ENCODE data around the gene SLC16A7. TPM values are rescaled to one million over a fixed set of nuclear protein-coding genes. Genes with fewer than 3 reads are reported as not detected.

SLC16A7 gene
- total RNA-seq, 2 donors from 2014 or later = 29.2 to 41.8 TPM

DNA sequence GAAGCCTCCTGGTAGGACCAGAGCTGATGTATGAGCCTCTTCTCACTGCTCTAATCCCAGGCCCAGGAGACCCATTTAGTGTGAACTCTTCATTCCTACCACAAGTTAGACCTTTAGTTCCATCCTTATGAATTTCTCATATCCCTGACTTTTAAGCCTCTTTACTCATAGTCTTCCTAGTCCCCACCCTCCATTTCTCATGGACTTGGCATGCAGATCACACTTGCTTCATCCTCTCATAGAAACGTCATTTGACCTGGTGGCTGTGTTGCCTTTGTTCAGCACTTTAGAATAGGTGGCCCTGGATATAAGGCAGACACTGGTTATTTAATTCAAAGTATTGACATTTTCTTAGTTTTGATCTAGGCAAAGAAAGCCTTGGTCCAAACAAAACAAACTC, 99.5 kb downstream of the SLC16A7 start:
- Mint-ChIP-seq H3K9me3 (peaks cover 2 to 5% of the 10 kb centered on the region in 2 donors), H3K27ac (no peak overlapping the region), H3K36me3 (peaks cover 0 to 7% of the 10 kb centered on the region in 2 donors)
- DNase-seq (ENCODE audit: low spot score in 2 of 2) (no peak), ATAC-seq (no peak)

DNA sequence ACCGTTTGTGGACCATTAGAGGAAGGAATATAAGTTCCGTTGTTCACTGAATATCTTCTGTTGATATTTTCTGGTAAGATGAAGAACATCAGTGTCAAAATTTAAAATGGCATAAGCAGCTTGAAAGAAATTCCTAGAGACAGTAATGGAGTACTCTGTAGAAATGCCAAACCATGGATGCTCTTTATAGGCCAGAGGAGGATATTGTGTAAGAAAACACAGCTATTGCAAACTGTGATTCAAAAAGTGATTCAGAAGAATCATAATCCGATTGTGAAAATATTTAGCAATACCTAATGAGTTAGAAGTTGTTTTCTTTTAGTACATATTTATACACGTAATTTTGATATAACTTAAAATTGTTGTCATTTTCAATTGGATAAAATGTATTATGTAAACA, 102.8 kb downstream of the SLC16A7 start:
- DNase-seq (ENCODE audit: low spot score in 2 of 2) (no peak), ATAC-seq (no peak)
- Mint-ChIP-seq H3K36me3 (no peaks in the 10 kb centered on the region), H3K9me3 (no peaks in the 10 kb centered on the region), H3K27ac (no peak overlapping the region)

DNA sequence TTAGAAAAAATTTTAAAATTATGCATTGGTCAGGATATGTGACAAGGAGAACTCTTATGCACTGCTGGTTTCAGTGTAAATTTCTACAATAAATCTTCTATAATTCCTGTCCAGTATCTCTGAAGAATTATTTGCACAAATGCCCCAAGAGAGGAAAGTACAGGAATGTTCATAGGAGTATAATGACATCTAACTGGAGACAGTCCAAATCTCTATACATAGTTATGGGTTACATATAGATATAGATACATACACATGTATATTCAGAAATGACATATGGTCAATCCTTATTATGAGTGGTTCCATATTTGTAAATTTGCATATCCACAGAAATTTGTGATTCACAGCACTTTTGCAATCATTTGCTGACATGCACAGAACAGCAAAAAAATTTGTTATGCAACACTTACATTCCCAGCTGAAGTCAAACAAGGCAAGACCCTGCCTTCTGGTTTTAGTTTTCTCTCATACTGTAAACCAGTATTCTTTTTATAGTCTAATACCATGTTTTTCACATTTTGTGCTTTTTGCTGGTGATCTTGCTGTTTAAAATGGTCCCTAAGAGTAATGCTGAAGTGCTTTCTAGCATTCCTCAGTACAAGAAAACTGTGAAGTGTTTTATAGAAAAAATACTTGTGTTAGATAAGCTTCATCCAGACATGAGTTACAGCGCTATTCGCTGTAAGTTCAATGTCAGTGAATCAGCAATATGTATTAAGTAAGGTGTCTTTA, 103.8 kb downstream of the SLC16A7 start:
- Mint-ChIP-seq H3K27ac (no peak overlapping the region), H3K9me3 (no peaks in the 10 kb centered on the region), H3K36me3 (no peaks in the 10 kb centered on the region)
- ATAC-seq (no peak), DNase-seq (ENCODE audit: low spot score in 2 of 2) (no peak)

DNA sequence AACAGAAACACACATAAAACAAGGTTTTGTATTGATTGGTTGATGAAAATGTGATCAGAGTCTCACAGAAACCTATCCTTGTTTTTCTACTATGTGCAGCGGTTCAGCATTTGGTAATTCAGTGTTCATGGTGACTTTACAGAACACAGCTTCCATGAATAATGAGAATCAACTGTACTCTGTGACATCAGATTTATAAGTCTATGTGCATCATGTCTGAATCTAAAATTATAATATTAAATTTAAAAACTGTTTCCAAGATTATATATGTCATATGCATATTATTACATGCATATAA, 104.3 kb downstream of the SLC16A7 start:
- Mint-ChIP-seq H3K9me3 (no peaks in the 10 kb centered on the region), H3K36me3 (no peaks in the 10 kb centered on the region), H3K27ac (no peak overlapping the region)
- DNase-seq (ENCODE audit: low spot score in 2 of 2) = no peak
- no peak for ATAC-seq

DNA sequence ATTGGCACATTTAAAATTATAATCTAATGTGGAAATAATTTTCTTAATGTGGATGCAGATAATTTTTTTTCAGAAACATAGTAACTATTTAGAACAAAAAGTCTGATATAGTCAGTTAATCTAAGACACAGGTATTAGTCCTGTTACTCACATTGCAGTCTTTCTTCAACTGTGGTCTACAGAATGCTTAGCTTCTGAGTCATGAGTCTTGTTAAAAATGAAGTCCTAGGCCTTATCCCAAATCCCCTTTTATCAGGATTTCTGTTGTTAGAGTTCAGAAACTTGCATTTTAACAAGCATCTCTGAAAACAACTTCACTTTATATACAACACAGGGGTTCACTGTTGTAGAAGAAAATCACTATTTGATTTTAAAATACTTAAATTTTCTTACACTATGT, 112.2 kb downstream of the SLC16A7 start:
- DNase-seq (ENCODE audit: low spot score in 2 of 2) = no peak
- Mint-ChIP-seq H3K27ac (no peak overlapping the region), H3K36me3 (peaks cover 0 to 2% of the 10 kb centered on the region in 2 donors), H3K9me3 (no peaks in the 10 kb centered on the region)
- no peak for ATAC-seq

DNA sequence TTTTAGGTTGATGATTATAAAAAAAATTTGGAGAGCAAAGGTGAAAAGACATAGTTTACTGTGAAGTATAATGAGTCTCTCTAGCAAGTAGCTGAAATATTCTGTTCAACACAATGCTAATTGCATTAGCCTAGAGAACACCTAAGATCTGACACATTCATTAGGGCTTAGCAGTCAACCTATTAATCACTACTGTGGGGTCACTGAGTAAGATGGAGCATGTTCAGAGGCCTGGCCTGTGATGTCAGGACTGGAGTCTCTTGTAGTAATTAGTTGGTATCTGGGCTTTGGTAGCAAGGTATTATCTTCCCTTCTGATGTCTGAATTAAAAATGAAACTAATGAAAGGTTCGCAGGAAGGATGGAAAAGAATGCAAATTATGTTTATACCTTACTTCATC, 112.7 kb downstream of the SLC16A7 start:
- DNase-seq (ENCODE audit: low spot score in 2 of 2) (no peak), ATAC-seq (no peak)
- Mint-ChIP-seq H3K27ac (no peak overlapping the region), H3K9me3 (no peaks in the 10 kb centered on the region), H3K36me3 (peaks cover under 1 to 7% of the 10 kb centered on the region in 2 donors)

DNA sequence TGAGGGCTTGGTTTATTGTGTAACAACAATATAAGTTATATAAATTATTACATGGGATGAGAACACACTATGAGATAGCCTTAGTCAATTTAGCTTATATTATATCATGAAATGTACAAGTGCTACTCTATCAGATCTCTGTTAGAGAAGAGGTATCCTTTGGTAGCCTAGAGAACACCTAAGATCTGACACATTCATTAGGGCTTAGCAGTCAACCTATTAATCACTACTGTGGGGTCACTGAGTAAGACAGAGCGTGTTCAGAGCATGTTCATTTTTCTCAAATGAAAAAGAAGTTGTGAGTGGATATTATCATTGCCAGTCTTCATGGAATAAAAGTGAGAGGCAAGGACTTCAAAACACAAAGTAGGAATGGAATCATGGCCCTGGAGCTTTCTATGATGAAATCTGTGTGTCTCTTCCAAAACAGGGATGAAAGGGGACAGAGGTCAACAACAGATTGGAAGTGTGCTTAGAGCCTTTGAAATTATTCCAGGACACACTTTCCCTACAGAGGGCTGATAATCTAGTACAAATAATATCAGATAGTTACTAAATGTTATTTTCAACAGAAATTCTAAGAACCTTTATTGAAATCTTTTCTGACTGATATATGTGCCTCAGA, 114.3 kb downstream of the SLC16A7 start:
- DNase-seq (ENCODE audit: low spot score in 2 of 2) (no peak), ATAC-seq (no peak)
- Mint-ChIP-seq H3K27ac (no peak overlapping the region), H3K36me3 (peaks cover 7 to 20% of the 10 kb centered on the region in 2 donors), H3K9me3 (peaks cover 0 to 5% of the 10 kb centered on the region in 2 donors)

DNA sequence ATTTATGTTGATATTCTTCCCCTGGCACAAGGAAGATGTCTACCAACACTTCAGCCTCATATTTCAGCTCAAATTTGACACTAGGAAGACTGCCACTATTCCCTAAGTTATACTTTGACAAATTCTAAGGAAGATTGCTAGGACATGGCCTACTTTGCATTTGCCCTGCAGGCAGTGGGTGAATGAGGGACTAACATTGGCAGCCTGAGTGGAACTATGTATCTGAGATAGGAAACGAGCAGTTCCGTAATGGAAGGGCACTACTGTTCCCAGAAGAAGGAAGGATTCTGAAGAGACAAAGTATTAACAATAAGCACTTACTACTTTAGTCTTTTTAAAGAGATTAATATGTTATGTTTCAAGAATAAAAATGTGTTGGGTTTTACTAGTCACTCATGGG, 115.1 kb downstream of the SLC16A7 start:
- Mint-ChIP-seq H3K9me3 (peaks cover 0 to 5% of the 10 kb centered on the region in 2 donors), H3K27ac (no peak overlapping the region), H3K36me3 (peaks cover 7 to 20% of the 10 kb centered on the region in 2 donors)
- ATAC-seq = no peak
- DNase-seq (ENCODE audit: low spot score in 2 of 2) = no peak

DNA sequence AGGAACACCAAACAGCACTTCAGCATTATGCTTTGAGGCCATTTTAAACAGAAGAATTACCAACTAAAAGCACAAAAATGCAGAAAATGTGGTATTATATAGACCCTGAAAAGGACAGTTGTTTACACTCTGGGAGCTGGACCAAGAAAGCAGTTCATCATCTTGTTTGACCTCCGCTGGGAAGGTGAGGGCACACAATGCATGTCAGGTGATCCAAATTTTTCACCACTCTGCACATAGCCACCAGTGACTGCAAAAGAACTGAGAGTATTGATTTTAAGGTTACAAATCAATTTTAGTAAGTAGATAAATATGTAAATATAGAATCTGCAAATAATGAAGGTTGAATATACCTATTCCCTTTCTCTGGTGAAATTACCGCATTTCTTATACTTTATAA, 119.6 kb downstream of the SLC16A7 start:
- H3K36me3 Mint-ChIP-seq = peaks cover 12 to 26% of the 10 kb centered on the region in 2 donors
- ATAC-seq = no peak
- no peak for DNase-seq (ENCODE audit: low spot score in 2 of 2)
- no peak overlapping the region for H3K27ac Mint-ChIP-seq
- H3K9me3 Mint-ChIP-seq = peaks cover 0 to 9% of the 10 kb centered on the region in 2 donors

DNA sequence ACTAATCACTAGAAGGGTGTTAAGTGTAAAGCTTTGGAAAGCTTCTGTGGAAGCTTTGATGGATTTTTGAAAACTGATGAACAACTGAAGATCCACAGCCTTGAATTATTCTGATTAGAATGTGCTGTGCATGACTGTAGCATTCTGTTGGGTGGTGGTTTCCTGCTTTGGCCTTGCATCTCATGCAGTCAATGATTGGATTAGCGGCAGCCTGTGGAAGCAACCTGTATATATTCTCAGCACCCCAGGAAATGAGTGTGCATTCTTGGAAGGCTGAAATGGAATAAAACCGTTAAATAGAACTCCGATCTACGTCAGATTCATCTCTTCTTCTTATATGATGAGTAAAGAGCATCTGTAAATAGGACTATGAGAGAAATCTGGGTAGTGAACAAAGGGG, 120.2 kb downstream of the SLC16A7 start:
- no peak for DNase-seq (ENCODE audit: low spot score in 2 of 2)
- ATAC-seq = no peak
- Mint-ChIP-seq H3K9me3 (peaks cover 0 to 9% of the 10 kb centered on the region in 2 donors), H3K36me3 (peaks cover 12 to 26% of the 10 kb centered on the region in 2 donors), H3K27ac (peak overlapping the region in 1 of 2 donors; percentile 63)

DNA sequence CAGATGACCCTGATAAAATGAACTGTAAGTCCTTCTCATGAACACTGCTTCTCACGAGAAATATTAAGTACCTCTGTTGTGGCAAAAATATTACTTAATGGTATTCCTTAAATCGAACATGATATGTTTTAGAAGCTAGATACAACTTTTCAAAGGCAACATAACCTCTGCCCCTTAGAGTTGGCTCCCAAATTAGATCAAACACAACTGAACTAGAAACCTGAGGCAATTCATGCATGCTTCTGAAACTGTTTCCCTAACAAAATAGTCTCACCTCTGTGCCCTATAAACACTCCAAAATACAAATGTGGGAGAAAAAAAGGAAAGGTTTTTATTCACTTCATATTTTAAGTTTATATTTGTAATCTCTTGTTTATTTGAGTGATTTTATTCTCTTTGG, 121.6 kb downstream of the SLC16A7 start:
- DNase-seq (ENCODE audit: low spot score in 2 of 2) = no peak
- Mint-ChIP-seq H3K36me3 (peaks cover 12 to 26% of the 10 kb centered on the region in 2 donors), H3K27ac (no peak overlapping the region), H3K9me3 (peaks cover 0 to 9% of the 10 kb centered on the region in 2 donors)
- no peak for ATAC-seq

DNA sequence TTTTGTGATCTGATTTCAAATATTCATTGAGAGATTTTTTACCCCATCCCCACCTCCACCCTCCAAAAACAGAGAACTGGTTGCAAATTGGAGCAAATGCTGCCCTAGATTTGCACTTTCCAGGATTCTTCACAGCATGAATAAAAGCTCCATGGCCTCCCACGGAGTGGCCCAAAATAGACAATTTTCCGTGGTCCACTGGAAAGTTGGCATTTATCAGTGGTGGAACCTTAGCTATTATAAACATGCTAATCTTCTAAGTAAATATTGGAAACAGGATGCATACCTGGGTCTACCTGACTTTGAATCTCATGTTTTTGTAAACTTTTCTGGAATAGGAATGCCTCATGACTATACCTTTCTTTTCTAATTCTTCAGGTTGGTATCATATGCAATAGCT, 123.9 kb downstream of the SLC16A7 start:
- no peak for DNase-seq (ENCODE audit: low spot score in 2 of 2)
- H3K27ac Mint-ChIP-seq = no peak overlapping the region
- H3K9me3 Mint-ChIP-seq = peaks cover 0 to 4% of the 10 kb centered on the region in 2 donors
- no peak for ATAC-seq
- peaks cover 5 to 8% of the 10 kb centered on the region in 2 donors for H3K36me3 Mint-ChIP-seq

DNA sequence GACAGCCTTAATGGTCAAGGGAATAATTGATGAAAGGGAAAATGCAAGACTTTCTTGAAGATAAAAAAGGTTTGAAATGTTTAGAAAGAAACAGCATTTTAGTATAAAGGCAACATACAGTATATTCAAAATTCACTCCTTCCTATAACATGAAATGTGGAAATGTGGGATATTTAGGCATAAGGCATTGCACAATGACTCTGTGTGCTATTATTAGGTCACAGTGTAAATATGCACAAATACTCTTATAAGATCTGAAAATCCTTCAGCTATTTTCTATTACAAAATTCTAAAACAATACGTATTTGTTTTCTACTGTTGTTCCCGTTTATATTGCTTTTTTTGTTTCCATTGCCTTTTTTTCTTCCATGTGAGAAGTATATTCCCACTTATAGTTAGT, 127.7 kb downstream of the SLC16A7 start:
- no peak overlapping the region for H3K27ac Mint-ChIP-seq
- H3K9me3 Mint-ChIP-seq = peaks cover 0 to 10% of the 10 kb centered on the region in 2 donors
- ATAC-seq (no peak), DNase-seq (ENCODE audit: low spot score in 2 of 2) (no peak)
- H3K36me3 Mint-ChIP-seq = peaks cover 11 to 19% of the 10 kb centered on the region in 2 donors

DNA sequence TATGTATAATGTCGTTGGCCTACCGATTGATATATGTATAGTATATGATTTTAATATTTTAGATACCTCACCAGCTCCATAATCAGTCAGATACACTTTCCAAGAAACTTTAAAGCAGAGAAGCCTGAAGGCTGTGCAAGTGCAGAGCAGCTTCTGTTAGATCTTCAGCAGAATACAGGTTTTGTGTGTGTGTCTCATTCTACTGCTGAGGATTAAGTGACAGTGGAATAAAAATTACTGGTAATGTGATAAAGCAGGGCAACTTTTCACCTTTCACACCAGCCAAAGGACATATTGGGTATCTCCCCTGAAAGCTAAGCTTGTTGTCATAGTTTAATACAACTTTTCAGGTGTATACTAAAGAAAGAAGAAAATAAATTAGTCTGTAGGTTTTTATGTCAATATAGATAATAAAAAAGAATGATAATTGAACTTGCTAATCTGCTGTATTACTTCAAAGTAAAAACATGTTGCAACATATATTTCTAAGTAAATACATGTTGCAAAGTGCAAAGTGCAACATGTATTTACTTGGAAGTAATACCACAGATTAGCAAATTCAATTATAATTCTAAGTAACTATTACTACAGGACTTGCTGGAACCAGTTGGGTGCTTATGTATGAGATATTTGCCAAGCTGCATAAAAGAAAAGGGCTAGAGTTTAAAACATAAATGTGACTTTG, 128.3 kb downstream of the SLC16A7 start:
- peaks cover 11 to 15% of the 10 kb centered on the region in 2 donors for H3K36me3 Mint-ChIP-seq
- DNase-seq (ENCODE audit: low spot score in 2 of 2) (no peak), ATAC-seq (no peak)
- H3K27ac Mint-ChIP-seq = no peak overlapping the region
- peaks cover 0 to 6% of the 10 kb centered on the region in 2 donors for H3K9me3 Mint-ChIP-seq

DNA sequence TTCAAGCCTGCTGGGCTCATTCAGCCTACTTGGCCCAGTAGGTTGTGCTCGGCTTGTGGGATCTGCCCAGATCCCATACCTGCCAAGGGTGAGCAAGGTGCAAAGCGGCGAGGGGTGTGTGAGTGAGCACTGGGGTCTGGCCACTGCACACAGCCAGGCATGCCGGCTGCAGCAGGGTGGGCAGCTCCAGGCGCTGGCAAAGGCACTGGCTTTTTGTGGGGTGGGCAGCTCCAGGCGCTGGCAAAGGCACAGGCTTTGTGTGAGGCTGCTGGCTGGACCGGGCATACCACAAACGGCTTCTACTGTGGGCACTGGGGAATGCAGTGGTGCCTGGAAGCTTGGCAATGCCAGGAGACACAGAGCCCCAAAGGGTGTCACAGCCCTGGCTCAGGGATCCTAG, 137.4 kb downstream of the SLC16A7 start:
- Mint-ChIP-seq H3K36me3 (peaks cover 16 to 27% of the 10 kb centered on the region in 2 donors), H3K9me3 (peaks cover 2% of the 10 kb centered on the region in 2 donors), H3K27ac (no peak overlapping the region)
- DNase-seq (ENCODE audit: low spot score in 2 of 2) (no peak), ATAC-seq (no peak)

DNA sequence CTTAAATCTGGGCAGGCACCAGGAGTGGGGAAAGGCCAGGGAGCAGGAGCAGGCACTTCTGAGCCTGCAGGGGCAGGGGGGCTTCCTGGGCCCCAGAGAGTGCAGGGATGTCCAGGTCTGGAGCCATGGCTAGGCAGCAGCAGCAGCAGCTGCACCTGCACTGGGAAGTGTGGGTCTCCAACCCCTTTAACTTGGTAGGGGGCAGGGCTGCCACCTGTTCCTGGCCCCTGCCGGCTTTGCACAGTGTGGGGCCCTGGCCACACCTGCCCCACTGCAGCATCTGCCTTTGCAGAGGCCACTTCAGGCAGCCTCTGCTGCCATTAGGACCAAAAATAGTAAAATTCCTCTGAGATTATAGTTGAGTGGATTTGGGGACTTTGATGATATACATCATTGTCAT, 138.5 kb downstream of the SLC16A7 start:
- Mint-ChIP-seq H3K36me3 (peaks cover 18 to 26% of the 10 kb centered on the region in 2 donors), H3K9me3 (peaks cover 4% of the 10 kb centered on the region in 2 donors), H3K27ac (no peak overlapping the region)
- ATAC-seq = no peak
- DNase-seq (ENCODE audit: low spot score in 2 of 2) = no peak

DNA sequence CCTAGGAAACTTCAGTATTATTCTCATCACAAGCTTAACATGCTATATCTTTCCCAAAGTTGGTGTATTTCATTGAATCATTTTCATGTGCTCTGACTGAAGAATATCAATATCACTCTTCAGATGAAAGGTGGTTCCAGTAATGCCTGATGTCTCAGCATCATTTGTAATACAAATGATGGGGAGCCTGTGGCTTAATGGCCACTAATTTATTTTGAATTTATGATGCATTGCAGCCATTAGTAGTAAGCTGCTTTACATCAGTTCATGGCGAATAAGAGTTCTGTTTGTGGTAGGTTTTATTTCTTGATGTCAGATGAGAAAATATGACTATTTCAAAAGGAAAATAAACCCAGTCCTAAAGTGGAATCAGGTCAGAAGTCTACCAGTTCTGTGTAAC, 139.4 kb downstream of the SLC16A7 start:
- Mint-ChIP-seq H3K36me3 (peaks cover 18 to 24% of the 10 kb centered on the region in 2 donors), H3K9me3 (peaks cover 4% of the 10 kb centered on the region in 2 donors), H3K27ac (no peak overlapping the region)
- DNase-seq (ENCODE audit: low spot score in 2 of 2) = no peak
- no peak for ATAC-seq

All from activated naive CD4-positive, alpha-beta T cell treated with anti-CD3 and anti-CD28 coated beads, Interleukin-2, amount 50 U/mL, for 72 hours (primary cell).